DOHH2 (cell line): Measurements from ENCODE around the gene AP1S3.

Experiments used
- EZH2phosphoT487 ChIP-seq: fragments of 200-600 bp; sonication (generic); IDR thresholded peaks from 2 replicates; pipeline ENCODE4 v1.6.1; 2017; ENCODE audit warnings: borderline replicate concordance, mild to moderate bottlenecking, antibody characterized with exemption, low read length, moderate library complexity, mixed read lengths
- TF ChIP-seq, protein P1 (sequence below): fragments of 200-600 bp; sonication (generic); IDR thresholded peaks from one replicate; pipeline ENCODE4 v1.5.1; 2014; ENCODE audit warnings: antibody characterized with exemption, mild to moderate bottlenecking, low read depth, low read length; ENCODE audit not compliant: poor library complexity, severe bottlenecking

DNA sequence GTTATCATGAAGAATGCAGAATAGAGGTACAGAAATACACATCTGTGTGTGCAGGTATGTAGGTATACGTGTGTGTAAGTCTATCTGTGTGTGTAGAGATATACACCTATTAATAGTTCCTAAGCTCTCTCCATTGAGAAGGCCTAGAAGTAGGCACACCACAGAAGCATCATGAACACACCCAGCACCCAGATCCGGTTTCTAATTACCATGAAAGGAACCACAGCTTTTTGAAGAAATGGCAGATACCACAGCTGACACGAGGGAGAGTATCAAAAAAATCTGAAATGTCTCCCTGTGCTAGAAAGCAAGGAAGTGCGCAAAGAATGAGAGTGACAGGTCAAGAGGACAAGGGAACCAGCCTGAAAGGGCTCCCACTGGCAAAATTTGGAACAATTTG, 27.7 kb upstream of the AP1S3 start:
- TF ChIP-seq, protein P1, sequence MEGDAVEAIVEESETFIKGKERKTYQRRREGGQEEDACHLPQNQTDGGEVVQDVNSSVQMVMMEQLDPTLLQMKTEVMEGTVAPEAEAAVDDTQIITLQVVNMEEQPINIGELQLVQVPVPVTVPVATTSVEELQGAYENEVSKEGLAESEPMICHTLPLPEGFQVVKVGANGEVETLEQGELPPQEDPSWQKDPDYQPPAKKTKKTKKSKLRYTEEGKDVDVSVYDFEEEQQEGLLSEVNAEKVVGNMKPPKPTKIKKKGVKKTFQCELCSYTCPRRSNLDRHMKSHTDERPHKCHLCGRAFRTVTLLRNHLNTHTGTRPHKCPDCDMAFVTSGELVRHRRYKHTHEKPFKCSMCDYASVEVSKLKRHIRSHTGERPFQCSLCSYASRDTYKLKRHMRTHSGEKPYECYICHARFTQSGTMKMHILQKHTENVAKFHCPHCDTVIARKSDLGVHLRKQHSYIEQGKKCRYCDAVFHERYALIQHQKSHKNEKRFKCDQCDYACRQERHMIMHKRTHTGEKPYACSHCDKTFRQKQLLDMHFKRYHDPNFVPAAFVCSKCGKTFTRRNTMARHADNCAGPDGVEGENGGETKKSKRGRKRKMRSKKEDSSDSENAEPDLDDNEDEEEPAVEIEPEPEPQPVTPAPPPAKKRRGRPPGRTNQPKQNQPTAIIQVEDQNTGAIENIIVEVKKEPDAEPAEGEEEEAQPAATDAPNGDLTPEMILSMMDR = no peak
- no peak for TF ChIP-seq EZH2phosphoT487
